Measurements from ENCODE around the gene DPP7.
"Not testable (repeated sequence)": the region's sequence is repeated elsewhere in the genome, so short reads cannot be mapped to it uniquely, and the experiment has no call there.

Gene DPP7

DNA sequence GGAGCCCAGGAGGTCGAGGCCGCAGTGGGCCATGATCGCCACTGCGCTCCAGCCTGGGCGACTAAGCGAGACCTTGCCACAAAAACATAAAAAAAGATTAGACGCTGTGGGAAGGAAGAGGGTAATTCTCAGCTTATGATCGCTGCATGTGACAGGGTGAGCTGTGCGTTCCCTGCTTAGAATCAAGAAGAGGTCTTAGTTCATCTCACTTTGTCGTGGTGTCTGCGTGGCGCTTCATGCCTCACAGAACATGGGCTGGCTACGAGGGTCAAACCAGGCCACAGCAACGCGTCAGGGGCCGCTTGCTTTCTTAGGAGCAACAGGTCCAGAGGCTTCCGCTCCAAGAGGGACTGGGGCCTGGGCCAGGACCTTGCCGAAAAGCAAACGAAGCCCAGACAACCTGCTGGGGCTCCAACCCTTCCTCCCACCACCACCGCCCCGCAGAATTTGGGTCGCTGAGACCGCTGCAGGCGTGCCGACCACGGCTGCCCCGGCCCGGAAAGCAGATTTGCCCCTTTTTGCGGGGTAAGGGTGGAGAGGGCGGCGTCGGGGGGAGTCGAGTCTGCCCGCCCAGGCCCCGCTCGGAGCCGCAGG, 14.4 kb upstream of the DPP7 start:
- FAIRE-seq: no peak

DNA sequence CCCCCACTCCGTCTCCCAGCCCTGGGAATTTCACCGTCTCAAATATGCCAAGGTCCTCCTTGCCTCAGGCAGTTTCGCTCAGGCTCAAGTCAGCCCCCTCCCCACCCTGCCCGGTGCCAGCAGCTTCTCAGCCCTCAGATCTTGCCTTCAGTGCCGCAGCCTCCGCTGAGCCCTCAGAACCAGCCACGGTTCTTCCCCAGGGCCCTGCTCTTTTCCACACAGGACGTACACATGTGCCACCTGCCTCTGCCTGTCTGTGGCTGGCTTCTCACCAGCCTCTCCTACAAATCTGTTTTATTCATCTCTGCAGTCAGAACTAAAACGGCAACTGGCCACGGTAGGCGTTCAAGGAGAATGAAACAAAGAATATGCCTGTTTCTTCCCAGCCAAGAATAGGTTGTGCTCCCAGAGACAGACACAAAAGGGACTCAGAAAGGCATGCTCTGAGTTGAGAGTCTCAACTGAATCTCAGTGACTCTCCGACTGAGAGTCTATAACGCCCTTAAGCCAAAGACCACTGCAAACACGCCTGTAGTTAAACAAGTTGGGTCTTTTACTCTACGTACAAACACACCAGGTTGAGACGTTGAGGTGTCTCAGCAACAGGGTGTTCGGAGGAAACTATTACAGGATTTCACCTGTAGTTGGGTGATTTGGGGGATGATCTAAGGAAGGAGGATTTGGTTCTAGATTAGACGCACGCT, 13.8 kb upstream of the DPP7 start:
- no peak for FAIRE-seq

DNA sequence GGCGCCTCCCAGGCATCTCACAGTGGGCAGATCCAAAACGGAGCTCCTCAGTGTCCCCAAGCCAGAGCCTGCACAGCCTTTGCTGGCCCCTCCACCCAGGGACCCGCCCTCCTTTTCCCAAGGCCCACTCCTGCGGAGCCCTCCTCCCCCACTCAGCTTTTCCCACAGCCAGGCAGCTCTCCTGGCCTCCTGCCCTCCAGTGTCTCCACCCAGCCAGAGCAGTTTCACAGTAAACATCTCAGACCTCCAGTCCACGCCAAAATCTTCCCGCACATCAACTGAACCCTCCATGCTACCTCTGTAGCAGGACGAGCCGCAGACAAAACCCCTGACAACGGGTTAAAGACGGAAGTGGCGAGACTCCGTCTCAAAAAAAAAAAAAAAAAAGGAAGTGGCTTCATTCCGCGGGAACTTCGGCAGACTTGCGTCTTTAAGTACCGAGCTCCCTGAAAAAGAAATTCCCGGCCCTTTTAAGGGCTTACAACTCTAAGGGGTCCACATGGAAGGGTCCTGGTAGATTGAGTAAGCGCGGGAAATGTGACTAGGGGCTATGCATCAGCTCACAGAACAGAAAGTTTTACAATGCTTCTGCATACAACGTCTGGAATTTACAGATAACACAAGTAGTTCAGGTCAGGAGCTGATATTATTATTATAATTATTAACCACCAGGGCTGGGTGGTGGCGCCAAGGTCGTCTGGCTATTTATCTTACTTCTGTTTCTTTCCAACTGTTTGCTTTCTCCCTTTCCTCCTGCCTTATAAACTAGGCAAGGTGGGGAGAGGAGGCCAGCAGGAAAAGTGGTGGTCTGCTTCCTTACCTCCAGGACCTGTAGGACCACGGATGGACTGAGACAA, 13.0 kb upstream of the DPP7 start:
- no peak for FAIRE-seq

DNA sequence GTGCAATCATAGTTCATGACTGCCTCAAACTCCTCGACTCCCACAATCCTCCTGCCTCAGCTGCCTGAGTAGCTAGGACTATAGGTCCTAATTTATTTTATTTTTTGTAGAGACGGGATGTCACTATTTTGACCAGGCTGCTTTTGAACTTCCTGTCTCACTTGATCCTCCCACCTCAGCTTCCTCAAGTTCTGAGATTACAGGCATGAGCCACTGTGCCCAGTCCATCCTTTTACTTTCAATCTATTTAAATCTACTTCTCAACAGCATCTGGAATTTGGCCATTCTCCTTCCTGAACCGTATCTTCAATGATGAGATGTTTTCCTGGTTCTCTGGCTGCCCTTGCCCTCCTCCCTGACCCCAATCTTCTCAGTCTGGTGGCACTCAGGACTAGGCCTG, 12.3 kb upstream of the DPP7 start:
- FAIRE-seq: no peak

DNA sequence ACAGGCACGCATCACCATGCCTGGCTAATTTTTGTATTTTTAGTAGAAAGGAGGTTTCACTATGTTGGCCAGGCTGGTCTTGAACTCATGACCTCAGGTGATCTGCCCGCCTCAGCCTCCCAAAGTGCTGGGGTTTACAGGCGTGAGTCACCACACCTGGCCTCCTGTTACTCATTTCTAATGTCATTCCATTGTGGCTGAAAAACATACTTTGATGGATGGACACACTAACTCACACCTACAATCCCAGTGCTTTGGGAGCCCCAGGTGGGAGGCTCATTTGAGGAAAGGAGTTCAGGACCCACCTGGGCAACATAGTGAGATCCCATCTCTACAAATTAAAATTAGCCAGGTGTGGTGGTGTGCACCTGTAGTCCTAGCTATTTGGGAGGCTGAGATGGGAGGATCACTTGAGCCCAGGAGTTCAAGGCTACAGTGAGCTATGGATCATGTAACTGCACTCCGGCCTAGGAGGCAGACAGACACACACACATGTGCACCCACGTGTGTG, 9.5 kb upstream of the DPP7 start:
- FAIRE-seq: not testable (repeated sequence)

DNA sequence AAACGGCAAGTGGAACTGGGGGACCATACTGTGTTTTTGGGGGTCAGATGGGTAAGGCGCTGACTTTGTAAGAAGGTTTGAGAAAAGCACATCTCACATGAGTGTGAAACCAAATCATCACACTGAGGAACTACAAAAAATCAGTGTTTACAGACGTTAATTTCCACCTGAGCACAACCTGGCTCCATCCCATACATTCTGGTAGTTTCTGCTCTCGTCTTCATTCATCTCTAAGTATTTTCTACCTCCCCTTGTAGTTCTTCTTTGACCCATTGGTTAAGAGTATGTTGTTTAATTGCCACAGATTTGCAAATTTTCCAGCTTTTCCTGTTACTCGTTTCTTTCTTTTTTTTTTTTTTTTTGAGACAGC, 8.9 kb upstream of the DPP7 start:
- FAIRE-seq: no peak

DNA sequence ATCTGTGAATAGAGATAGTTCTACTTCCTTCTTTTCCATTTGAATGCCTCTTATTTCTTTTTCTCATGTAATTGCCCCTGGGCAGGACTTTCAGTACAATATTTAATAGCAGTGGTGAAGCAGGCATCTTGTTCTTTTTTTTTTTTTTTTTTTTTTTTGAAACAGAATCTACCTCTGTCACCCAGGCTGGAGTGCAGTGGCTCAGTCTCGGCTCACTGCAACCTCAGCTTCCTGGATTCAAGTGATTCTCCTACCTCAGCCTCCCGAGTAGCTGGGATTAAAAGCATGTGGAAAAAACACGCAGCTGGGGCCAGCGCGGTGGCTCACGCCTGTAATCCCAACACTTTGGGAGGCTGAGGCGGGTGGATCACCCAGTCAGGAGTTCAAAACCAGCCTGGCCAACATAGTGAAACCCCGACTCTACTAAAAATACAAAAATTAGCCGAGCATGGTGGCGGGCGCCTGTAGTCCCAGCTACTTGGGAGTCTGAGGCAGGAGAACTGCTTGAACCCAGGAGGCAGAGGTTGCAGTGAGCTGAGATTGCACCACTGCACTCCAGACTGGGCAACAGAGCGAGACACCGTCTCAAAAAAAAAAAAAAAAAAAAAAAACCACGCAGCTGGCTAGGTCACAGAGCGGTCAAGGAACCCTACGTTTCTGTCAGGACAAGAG, 8.4 kb upstream of the DPP7 start:
- not testable (repeated sequence) for FAIRE-seq

DNA sequence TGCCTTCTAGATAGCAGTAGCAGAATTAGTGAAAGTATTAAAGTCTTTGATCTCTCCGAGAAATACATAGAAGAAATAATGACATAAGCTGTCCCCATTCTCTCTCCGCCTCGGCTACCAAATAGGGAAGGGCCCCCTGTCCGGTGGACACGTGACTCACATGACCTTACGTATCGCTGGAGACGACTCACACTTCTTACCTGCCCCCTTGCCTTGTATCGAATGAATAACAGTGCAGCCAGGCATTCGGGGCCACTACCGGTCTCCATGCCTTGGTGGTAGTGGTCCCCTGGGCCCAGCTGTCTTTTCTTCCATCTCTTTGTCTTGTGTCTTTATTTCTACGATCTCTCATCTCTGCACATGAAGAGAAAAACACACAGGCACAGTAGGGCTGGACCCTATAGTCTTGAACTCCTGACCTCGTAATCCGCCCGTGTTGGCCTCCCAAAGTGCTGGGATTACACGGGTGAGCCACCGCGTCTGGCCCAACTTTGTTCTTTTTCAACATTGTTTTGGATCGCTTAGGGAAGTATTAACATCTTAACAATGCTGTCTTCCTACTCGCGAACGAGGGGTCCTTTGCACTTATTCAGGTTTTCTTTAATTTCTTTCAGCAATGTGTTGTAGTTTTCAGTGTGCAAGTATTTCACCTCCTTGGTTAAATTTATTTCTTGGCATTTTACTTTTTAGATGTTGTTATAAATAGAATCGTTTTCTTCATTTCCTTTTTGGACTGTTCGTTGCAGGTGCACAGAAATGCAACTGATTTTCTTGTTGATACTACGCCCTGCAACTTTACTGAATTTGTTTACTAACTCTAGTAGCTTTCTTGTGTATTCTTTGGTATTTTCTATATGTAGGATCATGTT, 7.6 kb upstream of the DPP7 start:
- FAIRE-seq: not testable (repeated sequence)

DNA sequence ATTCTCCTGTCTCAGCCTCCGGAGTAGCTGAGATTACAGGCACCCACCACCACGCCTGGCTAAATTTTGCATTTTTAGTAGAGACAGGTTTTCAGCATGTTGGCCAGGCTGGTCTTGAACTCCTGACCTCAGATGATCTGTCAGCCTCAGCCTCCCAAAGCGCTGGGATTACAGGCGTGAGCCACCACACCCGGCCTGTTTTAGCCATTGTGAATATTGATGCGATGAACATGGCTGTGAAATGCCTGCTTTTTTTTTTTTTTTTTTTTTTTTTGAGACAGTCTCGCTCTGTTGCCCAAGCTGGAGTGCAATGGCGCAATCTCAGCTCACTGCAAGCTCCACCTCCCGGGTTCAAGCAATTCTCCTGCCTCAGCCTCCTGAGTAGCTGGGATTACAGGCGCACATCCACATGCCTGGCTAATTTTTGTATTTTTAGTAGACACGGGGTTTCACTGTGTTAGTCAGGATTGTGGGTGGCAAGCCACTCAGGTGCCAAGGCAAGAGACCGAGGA, 3.6 kb upstream of the DPP7 start:
- FAIRE-seq: not testable (repeated sequence)

DNA sequence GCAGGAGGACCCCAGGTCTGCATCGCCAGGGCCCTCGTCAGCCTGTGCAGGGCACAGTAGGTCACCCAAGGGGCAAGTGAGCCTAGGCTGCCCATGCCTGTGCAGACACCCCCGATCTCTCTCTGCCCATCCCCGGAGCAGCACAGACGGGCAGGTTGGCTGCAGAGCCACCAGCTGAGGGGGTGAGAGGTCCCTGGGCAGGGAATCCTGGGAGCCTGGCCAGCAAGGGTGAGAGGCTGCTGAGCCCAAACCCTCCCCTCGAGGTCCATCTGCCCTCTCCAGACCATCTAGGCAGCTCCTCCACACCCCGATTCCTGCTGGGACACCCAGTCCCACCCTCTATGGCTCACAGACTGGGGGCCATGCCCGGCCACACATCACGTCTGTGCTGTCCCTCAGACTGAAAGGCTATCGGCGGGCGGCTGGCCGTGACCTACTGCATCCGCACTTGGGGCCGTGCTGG, 2.8 kb upstream of the DPP7 start:
- FAIRE-seq: no peak

DNA sequence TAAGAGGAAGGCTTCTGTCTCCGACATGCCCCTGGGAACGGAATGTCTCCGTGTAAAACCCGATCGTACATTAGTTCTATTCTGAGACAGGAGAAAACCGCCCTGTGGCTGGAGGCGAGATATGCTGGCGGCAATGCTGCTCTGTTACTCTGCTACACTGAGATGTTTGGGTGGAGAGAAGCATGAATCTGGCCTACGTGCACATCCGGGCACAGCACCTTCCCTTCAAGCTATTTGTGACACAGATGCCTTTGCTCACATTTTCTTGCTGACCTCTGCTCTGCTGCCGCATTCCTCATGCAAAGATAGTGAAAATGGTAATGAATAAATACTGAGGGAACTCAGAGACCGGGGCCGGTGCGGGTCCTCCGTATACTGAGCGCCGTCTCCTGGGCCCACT, 2.2 kb upstream of the DPP7 start:
- no peak for FAIRE-seq

DNA sequence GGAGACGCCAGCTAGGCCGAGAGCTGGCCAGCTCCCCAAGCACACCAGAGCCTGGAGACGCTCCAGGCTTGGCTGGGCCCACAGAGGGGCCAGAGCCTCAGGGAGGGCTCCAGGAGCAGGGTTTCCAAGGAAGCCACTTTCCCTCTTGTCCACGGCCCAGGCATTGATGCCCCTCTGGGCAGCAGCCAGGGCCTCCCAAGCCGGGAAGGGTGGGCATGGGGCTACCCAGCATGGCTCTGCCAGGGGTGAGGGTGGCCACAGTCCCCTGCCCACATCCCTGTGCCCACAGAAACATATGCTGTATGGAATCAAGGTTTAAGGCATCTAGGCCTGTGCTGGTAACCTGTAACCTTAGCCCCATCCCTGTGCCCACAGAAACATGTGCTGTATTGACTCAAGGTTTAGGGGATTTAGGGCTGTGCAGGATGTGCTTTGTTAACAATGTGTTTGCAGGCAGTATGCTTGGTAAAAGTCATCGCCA, 1.5 kb upstream of the DPP7 start:
- no peak for FAIRE-seq

DNA sequence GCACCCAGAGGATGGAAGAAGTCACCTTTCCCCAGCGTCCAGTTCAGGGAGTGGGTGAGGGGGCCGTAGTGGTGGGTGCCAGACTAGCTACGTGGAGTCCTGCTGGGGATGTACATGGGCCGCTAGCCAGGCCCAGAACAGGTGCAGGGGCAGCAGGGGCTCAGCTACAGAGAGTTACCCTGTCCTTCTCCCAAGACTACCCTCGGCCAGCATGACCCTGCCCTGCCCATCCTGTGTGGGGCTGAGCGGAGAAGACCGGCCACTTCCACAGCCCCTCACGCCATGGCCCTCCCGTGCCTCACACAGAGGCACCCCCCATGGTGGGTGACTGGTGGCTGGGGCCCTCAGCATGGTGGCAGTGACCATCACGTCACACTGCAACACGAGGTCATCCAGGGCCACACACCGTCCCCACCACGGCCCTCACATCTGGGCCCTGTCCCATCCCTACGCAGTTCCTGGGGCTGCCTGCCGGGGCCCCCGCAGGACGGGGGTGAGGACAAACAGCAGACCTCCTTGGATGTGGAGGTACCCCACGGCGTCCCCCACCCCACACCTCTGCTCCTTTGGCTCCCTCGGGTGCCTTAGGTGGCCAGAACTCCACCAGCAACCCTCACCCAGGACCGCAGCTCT, 977 bp upstream of the DPP7 start:
- no peak for FAIRE-seq

DNA sequence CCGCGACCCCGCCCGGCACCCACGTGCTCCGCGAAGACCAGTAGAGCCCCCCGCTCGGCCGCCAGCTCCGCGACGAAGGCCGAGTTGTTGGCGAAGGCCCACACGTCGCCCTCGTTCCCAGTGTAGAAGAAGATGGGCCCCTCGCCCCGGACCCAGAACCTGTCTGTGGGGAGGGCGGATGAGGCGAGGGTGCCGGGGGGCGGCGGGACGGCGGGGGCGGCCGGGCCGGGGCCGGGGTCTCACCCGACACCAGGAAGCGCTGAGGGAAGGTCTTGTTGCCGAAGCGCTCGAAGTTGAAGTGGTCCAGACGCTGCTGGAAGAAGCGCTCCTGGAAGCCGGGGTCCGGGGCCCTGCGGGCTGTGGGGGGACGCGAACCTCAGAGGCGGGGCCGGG, 317 bp downstream of the DPP7 start:
- no peak for FAIRE-seq

DNA sequence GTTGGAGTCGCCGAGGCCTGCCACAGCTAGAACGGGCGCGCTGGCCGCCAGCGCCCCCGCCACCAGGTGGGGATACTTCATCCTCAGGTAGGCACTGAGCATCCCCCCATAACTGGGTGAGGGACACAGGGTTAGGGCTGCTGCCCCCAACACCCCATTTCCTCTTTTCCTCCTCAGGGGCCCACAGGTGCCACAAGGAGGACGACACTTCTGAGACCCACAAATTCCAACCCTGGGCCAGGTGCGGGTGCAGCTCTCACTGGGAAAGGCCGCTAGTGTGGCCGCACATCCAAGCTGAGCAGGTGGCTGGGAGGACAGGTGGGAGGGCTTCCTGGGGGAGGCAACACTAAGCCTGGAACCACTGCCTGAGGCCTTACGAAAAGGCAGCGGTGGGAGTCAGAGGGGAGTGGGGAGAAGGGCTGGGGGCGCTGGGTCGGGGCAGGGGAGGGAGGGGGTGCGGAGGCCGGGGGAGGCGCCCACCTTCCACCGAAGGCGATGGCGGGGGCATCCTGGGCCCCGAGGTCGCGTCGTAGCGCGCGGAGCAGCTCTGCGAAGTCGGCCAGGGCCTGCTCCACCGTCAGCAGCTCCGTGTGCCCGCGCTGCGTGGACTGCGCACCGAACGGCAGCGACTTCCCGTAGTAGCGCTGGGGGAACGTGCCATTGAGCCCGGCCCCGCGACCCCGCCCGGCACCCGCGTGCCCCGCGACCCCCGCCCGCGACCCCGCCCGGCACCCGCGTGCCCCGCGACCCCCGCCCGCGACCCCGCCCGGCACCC, 961 bp downstream of the DPP7 start:
- FAIRE-seq: no peak

DNA sequence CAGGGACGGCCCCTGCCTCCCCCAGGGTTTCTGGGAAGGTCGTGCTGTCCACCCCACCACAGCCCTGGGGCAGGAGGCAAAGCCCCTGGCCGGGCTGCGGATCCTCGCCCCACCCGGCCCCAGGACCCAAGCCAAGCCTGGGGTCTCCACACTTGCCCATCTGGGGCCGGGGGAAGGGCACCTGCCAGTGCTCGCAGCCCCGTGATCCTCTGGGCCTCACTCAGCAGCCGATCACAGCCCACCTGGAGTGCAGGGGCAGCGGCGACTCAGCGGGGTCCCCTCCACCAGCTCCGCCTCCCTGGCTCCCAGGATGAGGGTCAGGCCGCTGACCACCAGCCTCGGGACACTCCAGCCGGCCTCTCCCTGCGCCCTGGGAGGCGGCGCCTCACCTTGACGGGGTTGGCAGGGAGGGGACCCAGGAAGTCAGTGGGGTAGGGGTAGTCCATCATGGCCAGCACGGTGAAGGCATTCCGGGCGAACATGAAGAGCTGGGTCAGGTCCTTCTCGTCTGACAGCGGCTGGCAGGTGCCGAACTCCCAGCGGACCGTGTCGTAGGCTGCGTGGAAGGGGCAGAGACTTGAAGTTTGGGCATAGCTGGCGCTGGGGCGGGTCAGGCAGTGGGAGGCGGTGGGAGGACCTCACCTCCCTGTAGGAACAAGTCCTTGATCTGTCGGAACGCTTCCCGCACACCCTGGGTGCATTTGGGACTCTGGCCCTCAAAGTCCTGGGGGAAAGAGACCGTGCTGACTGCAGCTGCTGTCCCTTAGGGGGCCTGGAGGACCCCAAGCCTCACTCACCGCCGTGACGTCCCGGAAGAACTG, 1.8 kb downstream of the DPP7 start:
- FAIRE-seq: no peak

DNA sequence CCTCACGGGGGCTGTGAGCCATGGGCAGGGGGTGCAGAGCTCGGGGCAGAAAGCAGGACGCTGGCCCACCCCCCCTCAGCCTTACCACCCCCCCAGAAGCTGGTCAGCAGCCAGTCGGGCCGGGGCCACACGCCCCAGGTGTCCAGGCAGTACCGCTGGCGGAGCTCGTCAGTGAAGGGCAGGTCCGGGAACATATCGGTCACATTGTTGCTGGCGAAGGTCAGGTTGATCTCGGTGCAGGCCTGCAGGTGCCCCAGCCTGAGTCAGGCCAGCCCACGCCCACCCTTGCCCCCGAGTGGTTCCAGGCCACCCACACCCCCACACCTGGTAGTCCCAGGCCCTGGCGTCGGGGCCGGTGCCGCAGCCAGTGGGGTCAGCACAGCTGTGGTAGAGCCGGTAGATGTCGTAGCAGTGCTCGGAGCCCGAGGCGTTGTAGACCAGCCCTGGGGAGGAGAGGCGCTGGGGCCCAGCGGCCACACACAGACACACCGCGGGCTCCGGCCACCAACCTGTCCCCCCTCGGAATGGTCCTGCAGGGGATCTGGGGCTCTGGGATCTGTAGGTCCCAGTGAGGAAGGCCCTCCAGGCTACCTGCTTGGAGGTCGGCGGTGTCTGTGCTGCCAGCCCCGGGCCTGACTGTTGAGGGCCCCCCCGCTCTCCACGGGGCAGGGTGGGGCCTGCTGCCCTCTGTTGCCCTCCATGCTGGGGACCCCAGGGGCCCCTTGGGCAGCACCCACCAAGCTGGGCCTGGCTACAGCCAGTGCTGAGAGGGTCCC, 2.6 kb downstream of the DPP7 start:
- no peak for FAIRE-seq

All from colon (tissue), 2 donors.